GM23248 (cell line): ENCODE data around the gene CHN1.

Experiments used
- EZH2 ChIP-seq: fragments of 200-600 bp; sonication (generic); IDR thresholded peaks from 2 replicates; pipeline ENCODE4 v1.6.1; 2018; ENCODE audit warnings: antibody characterized with exemption, mild to moderate bottlenecking; ENCODE audit not compliant: insufficient read depth, poor library complexity, severe bottlenecking
- EZH2phosphoT487 ChIP-seq: fragments of 200-600 bp; sonication (generic); IDR thresholded peaks from 2 replicates; pipeline ENCODE4 v1.6.1; 2018; ENCODE audit warnings: antibody characterized with exemption, moderate library complexity, mild to moderate bottlenecking, low read depth; ENCODE audit not compliant: insufficient read depth

DNA sequence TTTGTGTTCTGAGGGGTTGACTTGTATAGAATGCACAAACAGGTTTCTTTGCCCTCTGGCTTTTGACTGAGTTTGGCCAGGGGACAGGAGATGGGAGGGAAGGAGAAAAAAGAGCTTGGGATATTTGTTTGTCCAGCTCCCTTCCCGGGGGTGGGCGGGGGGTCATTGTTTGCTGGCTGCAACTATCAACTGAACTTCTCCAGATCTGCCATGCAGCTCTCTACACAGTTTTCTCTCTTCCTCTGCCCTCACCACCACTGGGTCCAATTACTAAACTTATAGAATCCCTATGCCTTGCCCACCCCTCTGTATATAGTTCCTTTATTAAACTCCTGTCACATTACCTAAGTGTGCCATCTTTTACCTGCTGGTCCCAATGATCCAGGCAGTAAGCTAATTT, 32.8 kb upstream of the CHN1 start:
- TF ChIP-seq EZH2 (no peak), EZH2phosphoT487 (no peak)
